Measurements from ENCODE around the gene MNT.
A peak's percentile ranks its signal among the peaks of the same experiment; 100 is the strongest.

Gene MNT

DNA sequence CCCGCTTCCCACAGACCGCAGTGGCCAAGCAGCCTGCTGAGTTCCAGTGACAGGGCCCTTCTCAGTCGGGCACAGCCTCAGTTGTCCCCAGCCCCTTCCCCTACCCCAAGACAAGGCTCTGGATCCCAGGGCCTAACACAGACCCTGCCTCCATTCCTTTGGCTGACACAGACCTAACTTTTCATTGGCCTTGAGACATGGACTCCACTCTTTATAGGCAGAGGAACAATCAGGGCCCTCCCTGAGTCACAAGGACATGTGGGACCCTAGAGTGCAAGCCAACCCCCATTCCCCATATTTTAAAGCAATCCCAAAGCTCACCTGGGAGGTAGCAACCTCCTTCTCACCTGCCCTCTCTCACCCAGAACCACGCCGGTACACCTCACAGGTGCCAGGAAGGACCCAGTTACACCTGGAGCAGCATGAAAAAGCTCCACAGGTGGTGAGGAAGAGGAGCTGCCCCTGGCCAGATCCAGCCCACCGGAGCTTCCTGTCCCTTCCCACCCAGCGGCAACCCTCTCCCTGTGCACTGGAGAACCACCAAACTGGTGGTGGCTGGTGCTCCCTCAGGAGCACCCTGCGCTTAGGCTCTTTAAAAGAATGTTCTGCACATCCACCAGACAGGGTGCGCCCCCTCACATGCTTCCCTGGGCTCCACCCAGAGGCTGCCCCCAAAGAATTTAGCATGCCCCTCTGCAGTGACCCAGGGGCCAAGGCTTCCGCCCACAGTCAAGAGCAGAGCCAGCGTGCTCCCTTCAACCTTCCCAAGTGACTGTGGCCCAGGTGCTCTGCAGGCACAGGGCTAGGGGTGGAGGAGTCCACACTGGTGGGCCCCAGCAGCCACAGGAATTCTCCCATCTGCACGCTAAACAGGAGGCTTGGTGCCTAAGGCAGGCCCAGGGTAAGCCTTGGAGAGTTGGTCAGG is 3.4 kb downstream of the MNT start:
- Histone ChIP-seq H3K27me3 (ENCODE audit: low read depth, low read length) (no peaks in the 10 kb centered on the region), H4K20me1 (ENCODE audit: insufficient read depth, low read length) (peaks cover 28% of the 10 kb centered on the region), H3K4me1 (ENCODE audit: low read length) (peaks cover 27% of the 10 kb centered on the region), H3K79me2 (ENCODE audit: low read length) (peaks cover 30% of the 10 kb centered on the region; the same call in 1 of the 2 replicates), H3K36me3 (replicated peaks; ENCODE audit: low read depth, low read length) (no peaks in the 10 kb centered on the region), H3K4me2 (ENCODE audit: low read length) (peak overlapping the region; percentile 82), H3K9me3 (ENCODE audit: insufficient read depth, low read length) (no peaks in the 10 kb centered on the region), H2AFZ (ENCODE audit: low read depth, low read length) (no peak overlapping the region), H3K4me3 (ENCODE audit: low read length) (peak overlapping the region; percentile 74), H3K9ac (ENCODE audit: low read length) (peak overlapping the region; percentile 54; the same call in 1 of the 2 replicates), H3K27ac (ENCODE audit: low read length) (peak overlapping the region; percentile 22; the same call in 1 of the 2 replicates)
- TF ChIP-seq, protein P1, sequence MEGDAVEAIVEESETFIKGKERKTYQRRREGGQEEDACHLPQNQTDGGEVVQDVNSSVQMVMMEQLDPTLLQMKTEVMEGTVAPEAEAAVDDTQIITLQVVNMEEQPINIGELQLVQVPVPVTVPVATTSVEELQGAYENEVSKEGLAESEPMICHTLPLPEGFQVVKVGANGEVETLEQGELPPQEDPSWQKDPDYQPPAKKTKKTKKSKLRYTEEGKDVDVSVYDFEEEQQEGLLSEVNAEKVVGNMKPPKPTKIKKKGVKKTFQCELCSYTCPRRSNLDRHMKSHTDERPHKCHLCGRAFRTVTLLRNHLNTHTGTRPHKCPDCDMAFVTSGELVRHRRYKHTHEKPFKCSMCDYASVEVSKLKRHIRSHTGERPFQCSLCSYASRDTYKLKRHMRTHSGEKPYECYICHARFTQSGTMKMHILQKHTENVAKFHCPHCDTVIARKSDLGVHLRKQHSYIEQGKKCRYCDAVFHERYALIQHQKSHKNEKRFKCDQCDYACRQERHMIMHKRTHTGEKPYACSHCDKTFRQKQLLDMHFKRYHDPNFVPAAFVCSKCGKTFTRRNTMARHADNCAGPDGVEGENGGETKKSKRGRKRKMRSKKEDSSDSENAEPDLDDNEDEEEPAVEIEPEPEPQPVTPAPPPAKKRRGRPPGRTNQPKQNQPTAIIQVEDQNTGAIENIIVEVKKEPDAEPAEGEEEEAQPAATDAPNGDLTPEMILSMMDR (IDR thresholded peaks at IDR 0.05; ENCODE audit: low read depth, low read length): no peak
- no peak for TF ChIP-seq EZH2phosphoT487 (IDR thresholded peaks at IDR 0.05; ENCODE audit: low read depth)

DNA sequence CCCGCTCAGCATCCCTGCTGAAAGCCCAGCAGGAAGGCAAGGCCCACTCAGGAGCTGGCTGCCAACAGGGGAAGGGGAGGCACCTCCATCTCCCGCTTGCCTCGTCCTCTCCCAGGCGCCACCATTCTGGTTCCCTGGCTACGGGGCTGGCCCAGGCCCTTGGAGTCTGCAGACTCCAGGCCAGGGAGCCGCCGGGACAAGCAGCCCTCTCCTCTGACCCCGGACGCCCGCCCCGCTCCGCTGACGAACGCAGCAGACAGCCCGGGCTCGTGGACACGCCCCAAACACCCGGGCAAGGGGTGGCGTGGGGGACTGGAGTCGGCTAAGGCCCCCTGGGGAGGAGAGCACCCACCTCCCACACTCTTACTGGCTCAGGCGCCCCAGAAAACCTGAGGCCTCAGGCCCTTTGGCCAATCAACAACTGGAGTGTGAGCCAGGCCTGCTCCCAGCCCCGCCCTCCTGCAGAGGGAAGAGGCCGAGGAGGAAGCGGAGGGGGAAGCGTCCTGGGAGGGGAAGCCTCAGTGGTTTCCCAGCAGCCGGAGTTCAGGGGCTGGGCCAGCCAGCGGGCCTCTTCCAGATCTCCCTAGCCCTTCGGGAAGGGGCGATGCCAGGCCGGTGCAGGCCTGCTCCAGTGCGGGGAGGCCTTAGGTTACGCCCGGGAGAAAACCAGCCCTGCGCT is 4.2 kb downstream of the MNT start:
- H3K36me3 ChIP-seq (replicated peaks; ENCODE audit: low read depth, low read length): no peaks in the 10 kb centered on the region
- H3K27ac ChIP-seq (ENCODE audit: low read length): peak overlapping the region; percentile 22; the same call in 1 of the 2 replicates
- peaks cover 28% of the 10 kb centered on the region for H4K20me1 ChIP-seq (ENCODE audit: insufficient read depth, low read length)
- TF ChIP-seq, protein P1 (IDR thresholded peaks at IDR 0.05; ENCODE audit: low read depth, low read length): no peak
- TF ChIP-seq EZH2phosphoT487 (IDR thresholded peaks at IDR 0.05; ENCODE audit: low read depth): no peak
- H3K4me3 ChIP-seq (ENCODE audit: low read length): peak overlapping the region; percentile 74
- H3K9me3 ChIP-seq (ENCODE audit: insufficient read depth, low read length): no peaks in the 10 kb centered on the region
- H2AFZ ChIP-seq (ENCODE audit: low read depth, low read length): no peak overlapping the region
- H3K79me2 ChIP-seq (ENCODE audit: low read length): peaks cover 34% of the 10 kb centered on the region
- H3K4me1 ChIP-seq (ENCODE audit: low read length): peaks cover 27% of the 10 kb centered on the region
- H3K4me2 ChIP-seq (ENCODE audit: low read length): peak overlapping the region; percentile 82
- H3K9ac ChIP-seq (ENCODE audit: low read length): peak overlapping the region; percentile 54; the same call in 1 of the 2 replicates
- H3K27me3 ChIP-seq (ENCODE audit: low read depth, low read length): no peaks in the 10 kb centered on the region

DNA sequence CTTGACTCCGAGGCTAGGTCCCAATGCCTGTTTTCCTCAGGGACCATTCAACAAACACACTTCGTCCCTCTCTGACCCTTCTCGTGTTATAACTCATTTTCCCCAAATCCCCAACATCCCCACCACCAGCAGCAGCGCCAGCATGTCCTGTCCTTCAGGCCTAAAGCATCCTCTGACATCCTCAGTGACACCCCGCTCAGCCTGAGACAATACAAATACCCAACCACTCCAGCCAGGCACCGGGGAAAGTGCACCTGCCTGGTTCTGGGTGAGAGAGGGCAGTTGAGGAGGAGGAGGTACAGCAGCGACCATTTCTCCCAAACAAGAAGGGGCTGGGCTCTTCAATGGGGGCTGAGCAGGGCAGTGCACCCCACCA is 4.7 kb downstream of the MNT start:
- Histone ChIP-seq H2AFZ (ENCODE audit: low read depth, low read length) (no peak overlapping the region), H3K4me1 (ENCODE audit: low read length) (peaks cover 32% of the 10 kb centered on the region), H3K4me3 (ENCODE audit: low read length) (peak overlapping the region; percentile 74), H3K36me3 (replicated peaks; ENCODE audit: low read depth, low read length) (no peaks in the 10 kb centered on the region), H3K79me2 (ENCODE audit: low read length) (peaks cover 39% of the 10 kb centered on the region), H3K4me2 (ENCODE audit: low read length) (peak overlapping the region; percentile 82), H3K27me3 (ENCODE audit: low read depth, low read length) (no peaks in the 10 kb centered on the region), H3K9ac (ENCODE audit: low read length) (peak overlapping the region; percentile 54; the same call in 1 of the 2 replicates), H4K20me1 (ENCODE audit: insufficient read depth, low read length) (peaks cover 28% of the 10 kb centered on the region), H3K9me3 (ENCODE audit: insufficient read depth, low read length) (no peaks in the 10 kb centered on the region), H3K27ac (ENCODE audit: low read length) (0 out of 2 replicates have a peak overlapping the region, but pooled peaks have one; percentile 22)
- TF ChIP-seq EZH2phosphoT487 (IDR thresholded peaks at IDR 0.05; ENCODE audit: low read depth): no peak
- TF ChIP-seq, protein P1 (IDR thresholded peaks at IDR 0.05; ENCODE audit: low read depth, low read length): no peak
